IMR-90 (cell line): ENCODE measurements around the gene KRTAP5-6.

Experiments used
- CTCF ChIP-seq: conservative IDR thresholded peaks from 2 replicates; pipeline ENCODE4 v1.5.1; 2012; ENCODE audit warnings: mild to moderate bottlenecking, low read depth, low read length, improper control_type of control experiment
- MXI1 ChIP-seq: IDR thresholded peaks from 2 replicates; pipeline ENCODE4 v1.6.1; 2012; ENCODE audit warnings: low read depth, mild to moderate bottlenecking, low read length, moderate library complexity, borderline replicate concordance
- POLR2A ChIP-seq: IDR thresholded peaks from 2 replicates; pipeline ENCODE4 v1.6.1; 2012; ENCODE audit warnings: mild to moderate bottlenecking, low read depth, low read length
- TF ChIP-seq, protein P1 (sequence below): fragments of 150-350 bp; IDR thresholded peaks from 2 replicates; pipeline ENCODE4 v1.6.1; 2017; ENCODE audit warnings: mild to moderate bottlenecking, antibody characterized with exemption, low read length, low read depth

DNA sequence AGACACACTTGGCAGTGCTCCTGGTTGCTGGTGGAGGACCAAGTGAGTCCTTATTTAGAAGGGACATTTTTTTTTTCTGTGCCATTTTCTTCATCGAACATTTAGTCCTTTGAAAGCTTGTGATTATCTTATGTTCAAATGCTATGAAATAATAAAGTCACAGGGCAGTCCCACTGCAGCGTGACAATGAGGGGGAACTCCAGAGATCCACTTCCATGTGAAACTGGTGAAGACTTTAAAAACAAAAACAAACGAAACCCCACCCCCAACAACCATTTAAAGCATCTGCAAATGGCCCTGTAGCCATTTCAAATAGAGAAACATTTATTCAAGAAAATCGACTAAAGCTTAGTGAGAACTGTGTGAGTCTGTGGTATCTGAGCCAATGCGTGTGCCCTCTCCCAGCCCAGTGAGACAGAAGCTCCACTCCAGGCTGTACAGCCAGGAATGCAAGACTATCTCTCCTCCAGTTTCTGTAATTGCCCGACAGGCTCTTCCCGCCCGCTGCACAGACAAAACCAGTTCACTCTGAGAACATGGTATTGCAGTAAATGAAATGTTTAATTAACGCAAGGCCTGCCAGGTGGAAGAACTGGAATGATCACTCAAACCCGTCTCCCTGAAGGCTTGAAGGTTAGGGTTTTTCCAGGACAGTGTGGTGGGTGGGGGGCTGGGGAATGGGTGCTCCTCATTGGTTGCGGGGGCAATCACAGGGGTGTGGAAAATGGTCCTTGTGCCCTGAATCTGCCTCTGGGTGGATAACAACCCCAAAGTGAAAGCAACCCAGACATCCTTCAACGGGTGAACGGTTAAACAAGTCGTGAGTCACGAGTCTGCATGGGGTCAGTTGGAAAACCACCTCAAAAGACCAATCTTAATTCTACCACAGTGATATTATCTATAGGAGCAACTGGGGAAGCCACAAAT, 8.4 kb downstream of the KRTAP5-6 start:
- TF ChIP-seq CTCF (no peak), POLR2A (no peak), MXI1 (no peak)
- TF ChIP-seq, protein P1, sequence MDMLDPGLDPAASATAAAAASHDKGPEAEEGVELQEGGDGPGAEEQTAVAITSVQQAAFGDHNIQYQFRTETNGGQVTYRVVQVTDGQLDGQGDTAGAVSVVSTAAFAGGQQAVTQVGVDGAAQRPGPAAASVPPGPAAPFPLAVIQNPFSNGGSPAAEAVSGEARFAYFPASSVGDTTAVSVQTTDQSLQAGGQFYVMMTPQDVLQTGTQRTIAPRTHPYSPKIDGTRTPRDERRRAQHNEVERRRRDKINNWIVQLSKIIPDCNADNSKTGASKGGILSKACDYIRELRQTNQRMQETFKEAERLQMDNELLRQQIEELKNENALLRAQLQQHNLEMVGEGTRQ = no peak
